ENCODE results near the gene QSOX1. TPM values are rescaled to one million over a fixed set of nuclear protein-coding genes. Genes with fewer than 3 reads are reported as not detected.

QSOX1 gene
- total RNA-seq, 1 donor from 2014 or later: 156 TPM

DNA sequence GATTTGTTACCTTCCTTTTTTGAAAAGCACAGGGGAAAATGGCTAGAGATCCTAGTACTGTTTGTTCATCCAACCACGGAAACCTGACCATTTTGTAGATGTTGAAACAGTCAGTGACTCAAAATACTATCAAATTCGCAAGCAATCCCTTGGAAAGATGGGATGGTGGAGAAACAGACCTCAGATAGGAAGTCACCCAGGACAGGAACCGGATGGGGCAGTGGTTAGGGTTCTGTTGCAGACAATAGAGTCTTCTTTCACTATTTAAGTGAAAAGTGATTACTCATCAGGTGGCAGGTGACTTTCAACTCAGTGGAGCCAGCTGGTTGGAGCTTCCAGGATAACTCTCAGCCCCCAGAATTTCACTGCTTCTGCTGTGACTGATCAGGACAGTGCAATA, 92.4 kb downstream of the QSOX1 start:
- no peak overlapping the region for H3K9ac ChIP-seq (ENCODE audit: low read length)
- no peak overlapping the region for H2AFZ ChIP-seq (ENCODE audit: low read depth, low read length)
- no peaks in the 10 kb centered on the region for H3K9me3 ChIP-seq (ENCODE audit: insufficient read depth, low read depth, low read length)
- no peak overlapping the region for H3K4me2 ChIP-seq (ENCODE audit: low read length)
- Mint-ChIP-seq H3K27ac (ENCODE audit: unreplicated experiment) (no peak overlapping the region), H3K4me1 (ENCODE audit: low read depth, unreplicated experiment) (peaks cover 11% of the 10 kb centered on the region), H3K4me3 (ENCODE audit: unreplicated experiment) (no peak overlapping the region), H3K27me3 (ENCODE audit: low read depth, unreplicated experiment) (peaks cover 26% of the 10 kb centered on the region), H3K9me3 (ENCODE audit: unreplicated experiment) (peaks cover 2% of the 10 kb centered on the region), H3K36me3 (ENCODE audit: low read depth, unreplicated experiment) (no peaks in the 10 kb centered on the region)
- H3K36me3 ChIP-seq (ENCODE audit: insufficient read depth, low read length): no peaks in the 10 kb centered on the region
- no peak overlapping the region for H3K4me3 ChIP-seq (ENCODE audit: insufficient read depth, low read depth, low read length)
- TF ChIP-seq, protein P1, sequence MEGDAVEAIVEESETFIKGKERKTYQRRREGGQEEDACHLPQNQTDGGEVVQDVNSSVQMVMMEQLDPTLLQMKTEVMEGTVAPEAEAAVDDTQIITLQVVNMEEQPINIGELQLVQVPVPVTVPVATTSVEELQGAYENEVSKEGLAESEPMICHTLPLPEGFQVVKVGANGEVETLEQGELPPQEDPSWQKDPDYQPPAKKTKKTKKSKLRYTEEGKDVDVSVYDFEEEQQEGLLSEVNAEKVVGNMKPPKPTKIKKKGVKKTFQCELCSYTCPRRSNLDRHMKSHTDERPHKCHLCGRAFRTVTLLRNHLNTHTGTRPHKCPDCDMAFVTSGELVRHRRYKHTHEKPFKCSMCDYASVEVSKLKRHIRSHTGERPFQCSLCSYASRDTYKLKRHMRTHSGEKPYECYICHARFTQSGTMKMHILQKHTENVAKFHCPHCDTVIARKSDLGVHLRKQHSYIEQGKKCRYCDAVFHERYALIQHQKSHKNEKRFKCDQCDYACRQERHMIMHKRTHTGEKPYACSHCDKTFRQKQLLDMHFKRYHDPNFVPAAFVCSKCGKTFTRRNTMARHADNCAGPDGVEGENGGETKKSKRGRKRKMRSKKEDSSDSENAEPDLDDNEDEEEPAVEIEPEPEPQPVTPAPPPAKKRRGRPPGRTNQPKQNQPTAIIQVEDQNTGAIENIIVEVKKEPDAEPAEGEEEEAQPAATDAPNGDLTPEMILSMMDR (IDR thresholded peaks at IDR 0.05; ENCODE audit: insufficient read depth, low read depth, low read length): no peak
- no peak for TF ChIP-seq EZH2 (IDR thresholded peaks at IDR 0.05; ENCODE audit: insufficient read depth, low read length)
- peaks cover 15% of the 10 kb centered on the region for H3K27me3 ChIP-seq (ENCODE audit: insufficient read depth, low read length)
- no peaks in the 10 kb centered on the region for H3K79me2 ChIP-seq (ENCODE audit: insufficient read depth, low read length)
- no peak overlapping the region for H3K27ac ChIP-seq (ENCODE audit: low read depth, low read length)
- no peaks in the 10 kb centered on the region for H4K20me1 ChIP-seq (ENCODE audit: insufficient read depth, low read length)
- FAIRE-seq: no peak
- peaks cover 2% of the 10 kb centered on the region for H3K4me1 ChIP-seq (ENCODE audit: insufficient read depth, low read length)
- no peak for DNase-seq (ENCODE audit: low read depth)

GRCh38 chr1:180247580-180247979, 92.9 kb downstream of the QSOX1 start:
- H2AFZ ChIP-seq (ENCODE audit: low read depth, low read length): no peak overlapping the region
- no peaks in the 10 kb centered on the region for H3K36me3 ChIP-seq (ENCODE audit: insufficient read depth, low read length)
- no peaks in the 10 kb centered on the region for H3K9me3 ChIP-seq (ENCODE audit: insufficient read depth, low read depth, low read length)
- H3K4me3 ChIP-seq (ENCODE audit: insufficient read depth, low read depth, low read length): no peak overlapping the region
- no peaks in the 10 kb centered on the region for H3K79me2 ChIP-seq (ENCODE audit: insufficient read depth, low read length)
- H3K36me3 Mint-ChIP-seq (ENCODE audit: low read depth, unreplicated experiment): no peaks in the 10 kb centered on the region
- no peak overlapping the region for H3K4me2 ChIP-seq (ENCODE audit: low read length)
- H3K4me3 Mint-ChIP-seq (ENCODE audit: unreplicated experiment): no peak overlapping the region
- TF ChIP-seq, protein P1 (IDR thresholded peaks at IDR 0.05; ENCODE audit: insufficient read depth, low read depth, low read length): no peak
- TF ChIP-seq EZH2 (IDR thresholded peaks at IDR 0.05; ENCODE audit: insufficient read depth, low read length): no peak
- H3K27me3 ChIP-seq (ENCODE audit: insufficient read depth, low read length): peaks cover 10% of the 10 kb centered on the region
- H3K9ac ChIP-seq (ENCODE audit: low read length): no peak overlapping the region
- H4K20me1 ChIP-seq (ENCODE audit: insufficient read depth, low read length): no peaks in the 10 kb centered on the region
- peaks cover 2% of the 10 kb centered on the region for H3K4me1 ChIP-seq (ENCODE audit: insufficient read depth, low read length)
- H3K4me1 Mint-ChIP-seq (ENCODE audit: low read depth, unreplicated experiment): peaks cover 11% of the 10 kb centered on the region
- peaks cover 2% of the 10 kb centered on the region for H3K9me3 Mint-ChIP-seq (ENCODE audit: unreplicated experiment)
- no peak overlapping the region for H3K27ac Mint-ChIP-seq (ENCODE audit: unreplicated experiment)
- no peak overlapping the region for H3K27ac ChIP-seq (ENCODE audit: low read depth, low read length)
- no peak for DNase-seq (ENCODE audit: low read depth)
- FAIRE-seq: no peak
- peaks cover 23% of the 10 kb centered on the region for H3K27me3 Mint-ChIP-seq (ENCODE audit: low read depth, unreplicated experiment)

GRCh38 chr1:180248176-180248575, 93.5 kb downstream of the QSOX1 start:
- Histone ChIP-seq H3K4me3 (ENCODE audit: insufficient read depth, low read depth, low read length) (no peak overlapping the region), H3K27ac (ENCODE audit: low read depth, low read length) (no peak overlapping the region), H3K4me2 (ENCODE audit: low read length) (no peak overlapping the region), H3K79me2 (ENCODE audit: insufficient read depth, low read length) (no peaks in the 10 kb centered on the region), H3K4me1 (ENCODE audit: insufficient read depth, low read length) (peaks cover 2% of the 10 kb centered on the region), H3K9ac (ENCODE audit: low read length) (no peak overlapping the region), H3K27me3 (ENCODE audit: insufficient read depth, low read length) (peaks cover 8% of the 10 kb centered on the region), H3K36me3 (ENCODE audit: insufficient read depth, low read length) (no peaks in the 10 kb centered on the region), H4K20me1 (ENCODE audit: insufficient read depth, low read length) (no peaks in the 10 kb centered on the region), H3K9me3 (ENCODE audit: insufficient read depth, low read depth, low read length) (no peaks in the 10 kb centered on the region), H2AFZ (ENCODE audit: low read depth, low read length) (no peak overlapping the region)
- H3K4me3 Mint-ChIP-seq (ENCODE audit: unreplicated experiment): no peak overlapping the region
- DNase-seq (ENCODE audit: low read depth) (no peak), FAIRE-seq (no peak)
- no peak for TF ChIP-seq EZH2 (IDR thresholded peaks at IDR 0.05; ENCODE audit: insufficient read depth, low read length)
- TF ChIP-seq, protein P1 (IDR thresholded peaks at IDR 0.05; ENCODE audit: insufficient read depth, low read depth, low read length): no peak
- H3K9me3 Mint-ChIP-seq (ENCODE audit: unreplicated experiment): peaks cover 2% of the 10 kb centered on the region
- no peaks in the 10 kb centered on the region for H3K36me3 Mint-ChIP-seq (ENCODE audit: low read depth, unreplicated experiment)
- H3K27ac Mint-ChIP-seq (ENCODE audit: unreplicated experiment): no peak overlapping the region
- H3K27me3 Mint-ChIP-seq (ENCODE audit: low read depth, unreplicated experiment): peaks cover 25% of the 10 kb centered on the region
- peaks cover 14% of the 10 kb centered on the region for H3K4me1 Mint-ChIP-seq (ENCODE audit: low read depth, unreplicated experiment)

All from astrocyte (in vitro differentiated cells and primary cell).